HepG2 (cell line): ENCODE results near the gene CYP26A1. TPM values are rescaled to one million over a fixed set of nuclear protein-coding genes. Genes with fewer than 3 reads are reported as not detected.

Experiments used
- ARHGAP35 ChIP-seq: sonication (generic); formaldehyde crosslinking; IDR thresholded peaks from 2 replicates; pipeline ENCODE4 v1.9.0; 2022; ENCODE audit warnings: mild to moderate bottlenecking, inconsistent platforms, moderate library complexity, missing genetic modification reagents, borderline replicate concordance
- CC2D1A ChIP-seq: sonication (generic); formaldehyde crosslinking; IDR thresholded peaks from 2 replicates; pipeline ENCODE4 v1.8.1; 2023; ENCODE audit warnings: mild to moderate bottlenecking, missing genetic modification reagents
- ETV5 ChIP-seq: IDR thresholded peaks from 2 replicates; pipeline ENCODE4 v1.6.1; 2018; ENCODE audit warnings: missing biosample characterization, missing genetic modification reagents, inconsistent platforms, borderline replicate concordance
- GATA4 ChIP-seq: sonication (generic); IDR thresholded peaks from 2 replicates; pipeline ENCODE4 v1.6.1; 2016; ENCODE audit warnings: antibody characterized with exemption, low read depth, borderline replicate concordance
- HOXA5 ChIP-seq: sonication (generic); formaldehyde crosslinking; IDR thresholded peaks from 2 replicates; pipeline ENCODE4 v1.4.0; 2020; ENCODE audit warnings: missing genetic modification reagents
- MED13 ChIP-seq: sonication (generic); formaldehyde crosslinking; IDR thresholded peaks from 2 replicates; pipeline ENCODE4 v1.5.0; 2020; ENCODE audit warnings: missing genetic modification reagents
- MXD3 ChIP-seq: IDR thresholded peaks from 2 replicates; pipeline ENCODE4 v1.6.1; 2016; ENCODE audit warnings: mild to moderate bottlenecking, missing biosample characterization, missing genetic modification reagents
- SAFB2 ChIP-seq: sonication (generic); formaldehyde crosslinking; IDR thresholded peaks from 2 replicates; pipeline ENCODE4 v1.5.1; 2020; ENCODE audit warnings: missing genetic modification reagents, low read depth, mild to moderate bottlenecking, borderline replicate concordance
- TFDP2 ChIP-seq: sonication (generic); formaldehyde crosslinking; IDR thresholded peaks from 2 replicates; pipeline ENCODE4 v1.4.0; 2020; ENCODE audit warnings: missing genetic modification reagents
- ZBTB25 ChIP-seq: IDR thresholded peaks from 2 replicates; pipeline ENCODE4 v1.6.1; 2018; ENCODE audit warnings: missing genetic modification reagents
- ZBTB7B ChIP-seq: sonication (generic); formaldehyde crosslinking; IDR thresholded peaks from 2 replicates; pipeline ENCODE4 v1.4.0; 2020; ENCODE audit warnings: missing genetic modification reagents
- ZFP36L1 ChIP-seq: sonication (generic); formaldehyde crosslinking; IDR thresholded peaks from 2 replicates; pipeline ENCODE4 v1.8.0; 2022; ENCODE audit warnings: mild to moderate bottlenecking, missing genetic modification reagents, moderate library complexity
- ZNF329 ChIP-seq: sonication (generic); formaldehyde crosslinking; IDR thresholded peaks from 2 replicates; pipeline ENCODE4 v1.9.0; 2021; ENCODE audit warnings: low read depth, mild to moderate bottlenecking, missing genetic modification reagents
- ZNF362 ChIP-seq: sonication (generic); formaldehyde crosslinking; IDR thresholded peaks from 2 replicates; pipeline ENCODE4 v1.4.0; 2020; ENCODE audit warnings: missing genetic modification reagents, mild to moderate bottlenecking, borderline replicate concordance
- ZNF431 ChIP-seq: sonication (generic); formaldehyde crosslinking; IDR thresholded peaks from 2 replicates; pipeline ENCODE4 v1.9.0; 2022; ENCODE audit warnings: missing genetic modification reagents, low read depth, mild to moderate bottlenecking, borderline replicate concordance
- ZNF468 ChIP-seq: sonication (generic); formaldehyde crosslinking; IDR thresholded peaks from 2 replicates; pipeline ENCODE4 v1.8.0; 2022; ENCODE audit warnings: mild to moderate bottlenecking, moderate library complexity, missing genetic modification reagents
- ZNF557 ChIP-seq: sonication (generic); formaldehyde crosslinking; IDR thresholded peaks from 2 replicates; pipeline ENCODE4 v1.4.0; 2020; ENCODE audit warnings: missing genetic modification reagents
- ZNF580 ChIP-seq: IDR thresholded peaks from 2 replicates; pipeline ENCODE4 v1.6.1; 2016; ENCODE audit warnings: low read depth, borderline replicate concordance
- ZNF646 ChIP-seq: sonication (generic); formaldehyde crosslinking; IDR thresholded peaks from 2 replicates; pipeline ENCODE4 v1.9.0; 2021; ENCODE audit warnings: mild to moderate bottlenecking, missing genetic modification reagents
- ZNF709 ChIP-seq: sonication (generic); formaldehyde crosslinking; IDR thresholded peaks from 2 replicates; pipeline ENCODE4 v1.5.0; 2020; ENCODE audit warnings: mild to moderate bottlenecking, missing genetic modification reagents
- polyA plus RNA-seq, 8 experiments: library from polyadenylated mRNA; depleted of rRNA in 3 of 8; stranded (reverse) in 7 of 8; unstranded in 1 of 8; fragments of >200 nt; fragmentation: Illumina TruSeq in 4 of 8; extraction: Trizol in 4 of 8; gene quantifications; 2 replicates each; pipeline versions ENCODE4 v1.2.1 to v1.2.3, GENCODE V29; 2011 to 2016; ENCODE audit warnings: low read depth in 4 of 8, missing spikeins in 1 of 8, mixed read lengths in 1 of 8; ENCODE audit not compliant: insufficient read depth in 1 of 8
- total RNA-seq, 5 experiments: library from RNA; depleted of rRNA; stranded (reverse); fragments of >200 nt; fragmentation: Illumina TruSeq; extraction: Trizol; gene quantifications; 2 replicates each; pipeline ENCODE4 v1.2.3, GENCODE V29; 2016; ENCODE audit warnings: low read depth in 1 of 5

Gene CYP26A1
- total and polyA plus RNA-seq, 2 of the 13 experiments (the other 11 are each of a cell fraction or from before 2014, with no cell fraction given), result 0.15 TPM; not detected in 1

GRCh38 chr10:93071674-93072224 is 1.9 kb upstream of the CYP26A1 start (continued):
- TF ChIP-seq ZNF646 (CRISPR knock-in tag), result no peak
- no peak for TF ChIP-seq ZNF468
- no peak for TF ChIP-seq ZNF580
- no peak for TF ChIP-seq SAFB2 (CRISPR knock-in tag)
- no peak for TF ChIP-seq ZNF431 (CRISPR knock-in tag)
- TF ChIP-seq GATA4, result no peak
- TF ChIP-seq CC2D1A (CRISPR knock-in tag), result no peak
- TF ChIP-seq MED13 (CRISPR knock-in tag), result no peak
- TF ChIP-seq TFDP2 (CRISPR knock-in tag), result no peak
- TF ChIP-seq HOXA5 (CRISPR knock-in tag), result no peak
- TF ChIP-seq ARHGAP35, result no peak
- peak; percentile 42; the same call in 1 of the 2 replicates for TF ChIP-seq ETV5
- TF ChIP-seq ZBTB25 (CRISPR knock-in tag), result no peak
- TF ChIP-seq ZBTB7B (CRISPR knock-in tag), result peak; percentile 58; the same call in 1 of the 2 replicates
- no peak for TF ChIP-seq ZNF557 (CRISPR knock-in tag)
- TF ChIP-seq ZNF709 (CRISPR knock-in tag), result no peak
- TF ChIP-seq MXD3 (CRISPR knock-in tag), result no peak
- no peak for TF ChIP-seq ZNF329 (CRISPR knock-in tag)
- TF ChIP-seq ZNF362 (CRISPR knock-in tag), result no peak
- TF ChIP-seq ZFP36L1 (CRISPR knock-in tag), result no peak
